Mesothelial cell of epicardium (in vitro differentiated cells): Measurements from ENCODE around the gene HOMER3. TPM values are rescaled to one million over a fixed set of nuclear protein-coding genes. Genes with fewer than 3 reads are reported as not detected.

Experiments
- DNase-seq, 2 experiments: peaks; one replicate each; pipeline ENCODE4 v3.0.0; 2021; ENCODE audit warnings: low spot score in 2 of 2; ENCODE audit not compliant: unreplicated experiment in 2 of 2
- H3K27ac Mint-ChIP-seq: 2 replicates; pipeline ENCODE4 v1.8.0; 2021; ENCODE audit warnings: mixed read lengths
- H3K27me3 Mint-ChIP-seq: 2 replicates; pipeline ENCODE4 v1.8.0; 2021; ENCODE audit warnings: low read depth, mixed read lengths
- H3K36me3 Mint-ChIP-seq: 2 replicates; pipeline ENCODE4 v1.8.0; 2021; ENCODE audit warnings: mixed read lengths
- H3K4me1 Mint-ChIP-seq: 2 replicates; pipeline ENCODE4 v1.8.0; 2021; ENCODE audit warnings: mixed read lengths
- H3K4me3 Mint-ChIP-seq: 2 replicates; pipeline ENCODE4 v1.8.0; 2021; ENCODE audit warnings: mild to moderate bottlenecking, moderate library complexity, mixed read lengths
- H3K9me3 Mint-ChIP-seq: 2 replicates; pipeline ENCODE4 v1.8.0; 2021; ENCODE audit warnings: mixed read lengths
- CTCF ChIP-seq: fragments of 200-600 bp; sonication (generic); IDR thresholded peaks from one replicate; pipeline ENCODE4 v1.5.0; 2021; ENCODE audit warnings: antibody characterized with exemption; ENCODE audit not compliant: unreplicated experiment
- total RNA-seq: library from RNA; stranded (reverse); gene quantifications from 3 replicates; pipeline ENCODE4 v1.2.1, GENCODE V29; 2021

Gene HOMER3
- 53.7 to 60.4 TPM (median 56.3 TPM) in 3 replicates for total RNA-seq

GRCh38 chr19:18940769-18941627, at the start of gene HOMER3:
Gene HOMER3, minus strand, starts transcription at chr19:18941217. Its CDS starts 2,235 bp downstream, at chr19:18938982.
- Mint-ChIP-seq H3K4me1 (peaks cover 13% of the 10 kb centered on the region), H3K27me3 (peaks cover 1% of the 10 kb centered on the region), H3K9me3 (no peaks in the 10 kb centered on the region), H3K4me3 (peak within 1 kb of the TSS; percentile 89), H3K27ac (peak within 1 kb of the TSS; percentile 93), H3K36me3 (peaks cover 8% of the 10 kb centered on the region)
- no peak for TF ChIP-seq CTCF
- peak; percentile 83 to 90 for DNase-seq

GRCh38 chr19:18990128-18990708, 49.2 kb upstream of the HOMER3 start:
- no peak overlapping the region for H3K27ac Mint-ChIP-seq
- peaks cover 13% of the 10 kb centered on the region for H3K36me3 Mint-ChIP-seq
- no peak for TF ChIP-seq CTCF
- H3K4me3 Mint-ChIP-seq = no peak overlapping the region
- H3K27me3 Mint-ChIP-seq = peaks cover 9% of the 10 kb centered on the region
- H3K4me1 Mint-ChIP-seq = no peaks in the 10 kb centered on the region
- DNase-seq = no peak
- no peaks in the 10 kb centered on the region for H3K9me3 Mint-ChIP-seq

DNA sequence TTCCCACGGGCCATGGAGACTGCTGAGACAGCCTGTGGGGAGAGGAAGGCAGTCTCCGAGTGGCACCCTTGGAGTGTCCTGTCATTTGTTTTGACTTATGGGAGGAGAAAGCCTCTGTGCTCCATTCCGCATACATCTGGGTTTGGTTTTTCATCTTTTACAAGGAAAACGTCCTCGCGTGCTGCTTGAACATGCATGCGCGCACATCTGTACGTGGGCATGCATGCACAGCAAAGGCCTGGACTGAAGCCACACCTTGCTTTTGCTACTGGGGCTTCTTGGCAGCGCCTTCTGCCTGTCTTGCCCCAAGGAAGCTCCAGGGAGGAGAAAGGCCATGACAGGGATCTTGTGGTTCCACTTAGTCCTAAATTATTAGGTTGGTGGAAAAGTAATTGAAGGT, 48.3 kb upstream of the HOMER3 start:
- Mint-ChIP-seq H3K27ac (no peak overlapping the region), H3K9me3 (no peaks in the 10 kb centered on the region), H3K27me3 (peaks cover 15% of the 10 kb centered on the region), H3K4me1 (no peaks in the 10 kb centered on the region), H3K4me3 (no peak overlapping the region), H3K36me3 (peaks cover 13% of the 10 kb centered on the region)
- DNase-seq = no peak
- TF ChIP-seq CTCF = no peak

- DNase-seq = no peak
- Mint-ChIP-seq H3K27me3 (peaks cover 27% of the 10 kb centered on the region), H3K9me3 (no peaks in the 10 kb centered on the region), H3K36me3 (peaks cover 2% of the 10 kb centered on the region), H3K4me3 (no peak overlapping the region), H3K4me1 (no peaks in the 10 kb centered on the region), H3K27ac (no peak overlapping the region)
- TF ChIP-seq CTCF = no peak
Observed at GRCh38 chr19:18987456-18987855, 46.4 kb upstream of the HOMER3 start.

DNA sequence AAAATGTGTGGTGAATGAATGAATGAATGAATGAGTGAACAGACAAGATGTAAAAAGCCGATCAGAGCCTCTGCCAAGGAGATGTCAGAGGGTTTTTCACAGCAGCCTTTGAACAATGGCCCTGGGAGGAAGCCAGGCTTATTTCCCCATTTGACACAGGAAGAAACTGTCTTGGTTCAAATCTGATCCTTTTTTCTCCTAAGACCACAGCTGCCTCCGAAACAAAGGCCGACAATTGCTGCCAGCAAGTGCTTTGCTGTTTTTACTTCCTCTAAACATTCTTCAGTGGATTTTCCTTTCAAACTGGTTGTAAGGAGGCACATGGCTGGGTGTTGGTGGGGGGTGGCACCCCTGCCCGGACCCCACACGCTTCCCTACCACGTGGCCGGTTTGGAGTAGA, 44.2 kb upstream of the HOMER3 start:
- Mint-ChIP-seq H3K27ac (no peak overlapping the region), H3K4me3 (no peak overlapping the region), H3K9me3 (no peaks in the 10 kb centered on the region)

More for the DNA sequence above, 44.2 kb upstream of the HOMER3 start:
- DNase-seq = no peak
- Mint-ChIP-seq H3K27me3 (peaks cover 40% of the 10 kb centered on the region), H3K4me1 (no peaks in the 10 kb centered on the region), H3K36me3 (no peaks in the 10 kb centered on the region)
- no peak for TF ChIP-seq CTCF
